HUES6 (cell line): ENCODE results near the gene RBM23.
A peak's percentile ranks its signal among the peaks of the same experiment; 100 is the strongest.

Experiments used
- H3K27ac ChIP-seq: 2 replicates; pipeline ENCODE4 v1.7.0; 2013; ENCODE audit warnings: low read depth, mild to moderate bottlenecking, low read length, inconsistent platforms
- H3K27me3 ChIP-seq: 2 replicates; pipeline ENCODE4 v1.6.1; 2013; ENCODE audit warnings: low read length; ENCODE audit not compliant: control insufficient read depth, insufficient read depth
- H3K36me3 ChIP-seq: 2 replicates; pipeline ENCODE4 v1.6.1; 2013; ENCODE audit warnings: low read length; ENCODE audit not compliant: control insufficient read depth, insufficient read depth
- H3K4me1 ChIP-seq: 2 replicates; pipeline ENCODE4 v1.6.1; 2013; ENCODE audit warnings: low read length; ENCODE audit not compliant: control insufficient read depth, insufficient read depth
- H3K4me3 ChIP-seq: 2 replicates; pipeline ENCODE4 v1.5.1; 2013; ENCODE audit warnings: low read depth, low read length
- H3K9ac ChIP-seq: one replicate; pipeline ENCODE4 v1.6.1; 2013; ENCODE audit warnings: mild to moderate bottlenecking, low read length
- H3K9me3 ChIP-seq: 2 replicates; pipeline ENCODE4 v1.6.1; 2013; ENCODE audit warnings: low read depth, low read length; ENCODE audit not compliant: control insufficient read depth, insufficient read depth

The RBM23 gene

DNA sequence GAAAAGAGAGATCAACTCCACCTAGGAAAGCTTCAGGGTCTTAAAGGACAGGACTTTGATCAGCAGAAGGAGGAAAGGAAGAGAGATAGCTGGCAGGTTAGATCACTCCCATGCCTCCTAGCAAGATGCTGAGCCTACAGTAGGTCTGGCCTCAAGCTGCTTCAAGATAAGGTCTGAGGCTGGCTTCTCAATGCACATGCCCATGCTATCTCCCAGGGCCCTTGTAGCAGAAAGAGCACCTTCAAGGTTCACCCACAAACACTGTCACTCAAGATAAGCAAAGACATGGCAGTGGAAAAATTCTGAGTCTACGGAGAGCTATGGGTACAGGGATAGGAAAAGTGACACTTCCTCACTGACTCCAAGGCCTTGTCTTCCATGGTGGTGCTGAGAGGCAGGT, 21.6 kb downstream of the RBM23 start:
- Histone ChIP-seq H3K4me1 (peaks cover 19% of the 10 kb centered on the region), H3K9ac (no peak overlapping the region), H3K4me3 (no peak overlapping the region), H3K36me3 (peaks cover 17% of the 10 kb centered on the region), H3K9me3 (no peaks in the 10 kb centered on the region), H3K27ac (no peak overlapping the region), H3K27me3 (peaks cover 46% of the 10 kb centered on the region)

DNA sequence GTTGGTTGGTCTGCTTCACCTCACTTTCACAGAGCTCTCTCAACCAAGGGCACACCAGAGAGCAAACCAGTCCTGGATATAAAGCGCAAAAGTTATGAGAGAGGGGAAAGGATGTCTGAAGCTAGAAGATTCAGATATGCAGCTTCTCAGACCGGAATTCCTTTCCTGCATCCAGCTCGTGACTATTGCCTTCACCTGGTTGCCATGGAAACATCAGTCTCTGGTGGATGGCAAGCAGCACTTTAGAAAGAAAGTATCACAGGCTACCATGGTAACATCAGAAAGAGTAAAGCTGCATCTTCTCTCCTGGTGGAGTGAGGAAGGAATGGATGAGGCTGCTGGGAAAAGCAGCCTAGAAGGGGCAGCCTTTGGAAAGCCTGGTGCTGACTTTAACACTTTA, 22.2 kb downstream of the RBM23 start:
- peaks cover 46% of the 10 kb centered on the region for H3K27me3 ChIP-seq
- H3K9me3 ChIP-seq, result no peaks in the 10 kb centered on the region
- H3K9ac ChIP-seq, result no peak overlapping the region
- no peak overlapping the region for H3K27ac ChIP-seq
- H3K4me3 ChIP-seq, result no peak overlapping the region
- H3K36me3 ChIP-seq, result peaks cover 11% of the 10 kb centered on the region
- peaks cover 19% of the 10 kb centered on the region for H3K4me1 ChIP-seq

DNA sequence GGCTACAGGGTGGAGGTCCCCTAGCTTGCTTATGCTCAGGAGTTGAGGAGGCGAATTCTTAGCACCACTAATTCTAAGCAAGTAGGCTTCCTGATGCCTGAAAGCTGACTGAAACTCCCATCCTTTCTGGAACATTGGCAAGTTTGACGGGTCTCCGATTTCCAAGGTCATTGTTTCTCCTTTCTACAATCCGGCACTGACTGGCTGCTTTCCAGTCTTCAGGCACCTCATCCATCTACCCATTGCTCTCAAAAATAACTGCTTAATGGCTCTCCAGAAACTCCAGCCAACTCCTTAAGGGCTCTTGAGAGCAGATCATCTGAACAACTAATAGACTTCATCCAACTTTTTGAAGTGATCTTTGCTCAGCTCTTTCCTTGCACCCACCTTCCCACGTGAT, 22.6 kb downstream of the RBM23 start:
- no peak overlapping the region for H3K4me3 ChIP-seq
- H3K9me3 ChIP-seq, result no peaks in the 10 kb centered on the region
- H3K9ac ChIP-seq, result no peak overlapping the region
- no peak overlapping the region for H3K27ac ChIP-seq
- H3K4me1 ChIP-seq, result peaks cover 19% of the 10 kb centered on the region
- peaks cover 7% of the 10 kb centered on the region for H3K36me3 ChIP-seq
- peaks cover 46% of the 10 kb centered on the region for H3K27me3 ChIP-seq

DNA sequence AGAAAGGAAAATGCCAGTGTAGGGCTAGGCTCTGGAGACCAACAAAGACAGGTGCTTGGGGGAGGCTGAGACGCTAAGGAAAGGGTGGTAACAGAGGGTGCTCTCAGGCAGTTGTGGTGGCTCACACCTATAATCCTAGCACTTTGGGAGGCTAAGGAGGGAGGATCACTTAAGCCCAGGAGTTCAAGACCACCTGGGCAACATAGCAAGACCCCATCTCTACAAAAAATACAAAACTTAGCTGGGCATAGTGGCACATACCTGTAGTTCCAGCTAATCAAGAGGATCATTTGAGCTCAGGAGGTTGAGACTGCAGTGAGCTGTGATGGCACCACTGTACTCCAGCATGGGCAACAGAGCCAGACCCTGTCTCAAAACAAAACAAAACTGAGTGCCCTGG, 23.5 kb downstream of the RBM23 start:
- no peaks in the 10 kb centered on the region; the same call in none of the 2 replicates for H3K36me3 ChIP-seq
- H3K27ac ChIP-seq, result no peak overlapping the region
- H3K4me1 ChIP-seq, result peaks cover 19% of the 10 kb centered on the region
- no peak overlapping the region for H3K4me3 ChIP-seq
- H3K9ac ChIP-seq, result no peak overlapping the region
- H3K27me3 ChIP-seq, result peaks cover 46% of the 10 kb centered on the region
- H3K9me3 ChIP-seq, result no peaks in the 10 kb centered on the region

DNA sequence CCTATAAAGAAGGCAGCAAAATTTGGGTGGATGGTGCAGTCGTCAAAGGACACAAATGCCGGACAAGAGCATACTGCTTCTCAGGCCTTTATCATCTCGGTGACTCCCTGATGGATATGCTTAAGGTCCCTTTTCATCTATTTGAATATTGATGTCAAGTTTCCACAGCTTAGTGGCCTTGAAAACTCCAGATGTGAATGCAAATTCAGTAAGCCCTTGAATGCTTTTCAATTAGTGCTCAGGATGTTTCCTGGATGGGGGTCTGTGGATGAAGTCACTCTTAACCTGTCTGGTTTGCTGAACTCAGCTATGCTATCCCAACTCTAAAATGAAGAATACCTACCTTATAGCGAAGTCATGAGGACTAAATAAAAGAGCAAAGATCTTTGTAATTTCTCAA, 25.2 kb downstream of the RBM23 start:
- no peak overlapping the region for H3K27ac ChIP-seq
- no peak overlapping the region for H3K9ac ChIP-seq
- H3K4me1 ChIP-seq, result peaks cover 5% of the 10 kb centered on the region; the same call in 1 of the 2 replicates
- H3K36me3 ChIP-seq, result no peaks in the 10 kb centered on the region; the same call in 1 of the 2 replicates
- no peaks in the 10 kb centered on the region for H3K9me3 ChIP-seq
- peaks cover 40% of the 10 kb centered on the region for H3K27me3 ChIP-seq
- H3K4me3 ChIP-seq, result no peak overlapping the region

DNA sequence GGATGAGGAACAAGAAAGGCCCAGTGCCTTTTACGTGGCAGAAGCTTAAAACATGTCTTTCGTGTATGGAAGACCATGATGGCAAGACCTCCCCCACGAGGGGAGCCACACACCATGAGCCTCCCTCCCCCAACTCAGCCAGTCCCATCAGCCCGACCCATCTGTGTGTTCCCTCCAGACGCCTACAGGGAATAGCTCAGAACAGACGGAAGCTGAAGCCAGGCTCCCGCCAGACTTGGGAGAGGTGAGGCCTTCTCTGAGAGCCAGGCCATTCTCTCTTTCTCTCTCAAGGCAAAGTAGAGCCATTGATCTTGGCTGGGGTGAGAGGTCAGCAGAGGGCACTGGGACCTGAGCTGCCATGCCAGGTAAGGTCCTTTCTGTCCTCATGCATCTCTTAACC, 26.5 kb downstream of the RBM23 start:
- Histone ChIP-seq H3K36me3 (no peaks in the 10 kb centered on the region), H3K9ac (no peak overlapping the region), H3K4me3 (no peak overlapping the region), H3K27me3 (peaks cover 28% of the 10 kb centered on the region), H3K27ac (no peak overlapping the region), H3K9me3 (no peaks in the 10 kb centered on the region), H3K4me1 (peaks cover 4% of the 10 kb centered on the region; the same call in 1 of the 2 replicates)

DNA sequence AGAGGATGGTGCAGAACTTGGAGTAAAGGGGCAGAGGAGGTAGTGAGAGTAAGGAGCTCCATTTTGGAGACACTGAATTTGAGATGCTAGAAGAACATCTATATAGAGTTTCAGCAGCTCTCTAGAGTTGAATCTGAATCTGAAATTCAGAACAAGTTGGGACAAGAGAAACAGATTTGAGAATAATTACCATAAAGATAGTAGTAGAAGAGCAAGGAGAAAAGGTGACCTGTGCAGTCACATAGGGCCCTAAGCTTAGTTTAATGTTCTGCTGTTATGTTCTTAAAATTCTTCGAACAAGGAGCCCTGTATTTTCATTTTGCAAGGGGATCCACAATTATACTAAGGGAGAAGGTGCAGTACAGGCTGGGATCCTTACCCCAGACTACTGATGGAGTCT, 28.5 kb downstream of the RBM23 start:
- Histone ChIP-seq H3K9ac (no peak overlapping the region), H3K36me3 (no peaks in the 10 kb centered on the region), H3K4me3 (no peak overlapping the region), H3K27ac (no peak overlapping the region), H3K27me3 (peaks cover 17% of the 10 kb centered on the region), H3K9me3 (no peaks in the 10 kb centered on the region), H3K4me1 (peaks cover 12% of the 10 kb centered on the region)

DNA sequence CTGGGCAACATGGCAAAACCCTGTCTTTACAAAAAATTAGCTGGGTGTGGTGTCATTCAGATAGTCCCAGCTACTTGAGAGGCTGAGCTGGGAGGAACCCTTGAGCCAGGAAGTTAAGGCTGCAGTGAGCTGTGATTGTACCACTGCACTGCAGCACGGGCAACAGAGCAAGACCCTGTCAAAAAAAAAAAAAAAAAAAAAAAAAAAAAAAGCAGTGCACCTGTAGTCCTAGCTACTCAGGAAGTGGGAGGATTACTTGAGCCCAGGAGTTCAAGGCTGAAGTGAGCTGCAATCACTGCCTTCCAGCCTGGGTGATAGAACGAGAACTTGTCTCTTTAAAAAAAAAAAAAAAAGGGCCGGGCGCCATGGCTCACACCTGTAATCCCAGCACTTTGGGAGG, 30.3 kb downstream of the RBM23 start:
- H3K9ac ChIP-seq, result no peak overlapping the region
- H3K27ac ChIP-seq, result no peak overlapping the region
- H3K4me1 ChIP-seq, result peaks cover 15% of the 10 kb centered on the region
- H3K4me3 ChIP-seq, result no peak overlapping the region
- H3K36me3 ChIP-seq, result no peaks in the 10 kb centered on the region
- H3K27me3 ChIP-seq, result peaks cover 29% of the 10 kb centered on the region
- H3K9me3 ChIP-seq, result no peaks in the 10 kb centered on the region

DNA sequence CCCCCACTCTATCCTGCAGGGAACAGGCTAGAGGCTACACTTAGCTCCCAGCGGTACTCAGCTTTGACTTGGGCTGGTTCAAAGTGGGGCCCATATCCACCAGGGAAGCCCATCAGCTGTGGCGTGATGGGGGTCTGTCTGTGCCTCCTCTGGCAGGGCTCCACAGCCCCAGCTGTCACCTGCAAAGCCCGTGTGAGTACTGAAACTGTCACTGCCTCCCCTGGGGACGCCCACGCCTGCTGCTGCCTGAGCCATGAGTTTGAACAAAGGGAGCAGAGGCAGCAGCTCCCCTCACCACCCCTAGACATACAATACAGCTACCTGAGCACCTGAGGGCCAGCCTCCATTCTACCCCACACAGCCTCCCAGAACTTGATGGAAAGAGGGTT, 31.0 kb downstream of the RBM23 start:
- no peak overlapping the region for H3K9ac ChIP-seq
- peaks cover 21% of the 10 kb centered on the region for H3K4me1 ChIP-seq
- no peak overlapping the region for H3K27ac ChIP-seq
- peak overlapping the region; percentile 71; the same call in 1 of the 2 replicates for H3K4me3 ChIP-seq
- peaks cover 25% of the 10 kb centered on the region for H3K27me3 ChIP-seq
- H3K36me3 ChIP-seq, result no peaks in the 10 kb centered on the region
- H3K9me3 ChIP-seq, result no peaks in the 10 kb centered on the region

DNA sequence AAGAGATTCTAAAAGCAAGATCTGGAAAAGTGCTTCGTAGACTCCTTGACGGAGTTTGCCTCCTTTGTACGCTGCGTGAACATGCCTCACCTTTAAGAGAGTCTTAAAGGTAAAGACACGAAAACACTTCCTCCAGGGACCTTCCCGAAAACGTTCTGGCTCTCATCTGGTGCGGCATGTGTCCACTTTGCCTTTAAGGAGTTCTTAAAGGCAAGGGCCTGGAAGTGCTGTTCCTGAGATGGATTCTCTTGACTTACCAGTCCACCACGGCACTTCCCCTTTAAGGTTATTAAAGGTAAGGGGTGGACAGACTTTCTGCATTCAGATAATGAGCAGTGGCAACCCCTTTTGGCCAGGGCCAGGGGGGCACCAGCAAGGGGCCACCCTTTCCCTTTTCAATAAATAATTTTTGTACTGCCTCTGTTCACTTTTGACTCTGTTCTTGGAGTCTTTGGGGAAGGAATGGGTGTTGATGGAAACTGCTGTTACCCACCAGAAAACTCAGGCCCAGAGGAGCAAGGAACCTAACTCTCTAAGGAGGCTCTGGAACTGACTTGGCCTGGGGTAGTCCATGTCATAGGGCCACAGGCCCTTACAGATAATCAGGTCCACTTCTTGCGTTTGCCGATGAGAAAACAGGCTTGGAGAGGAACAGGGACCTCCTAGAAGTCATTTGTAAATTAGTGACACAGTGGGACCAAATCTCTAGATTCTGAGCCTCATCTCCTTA, 31.5 kb downstream of the RBM23 start:
- Histone ChIP-seq H3K4me3 (peak overlapping the region; percentile 71), H3K27ac (peak overlapping the region; percentile 76; the same call in 1 of the 2 replicates), H3K27me3 (peaks cover 25% of the 10 kb centered on the region), H3K9me3 (no peaks in the 10 kb centered on the region), H3K36me3 (no peaks in the 10 kb centered on the region), H3K9ac (peak overlapping the region; percentile 71), H3K4me1 (peaks cover 26% of the 10 kb centered on the region)

DNA sequence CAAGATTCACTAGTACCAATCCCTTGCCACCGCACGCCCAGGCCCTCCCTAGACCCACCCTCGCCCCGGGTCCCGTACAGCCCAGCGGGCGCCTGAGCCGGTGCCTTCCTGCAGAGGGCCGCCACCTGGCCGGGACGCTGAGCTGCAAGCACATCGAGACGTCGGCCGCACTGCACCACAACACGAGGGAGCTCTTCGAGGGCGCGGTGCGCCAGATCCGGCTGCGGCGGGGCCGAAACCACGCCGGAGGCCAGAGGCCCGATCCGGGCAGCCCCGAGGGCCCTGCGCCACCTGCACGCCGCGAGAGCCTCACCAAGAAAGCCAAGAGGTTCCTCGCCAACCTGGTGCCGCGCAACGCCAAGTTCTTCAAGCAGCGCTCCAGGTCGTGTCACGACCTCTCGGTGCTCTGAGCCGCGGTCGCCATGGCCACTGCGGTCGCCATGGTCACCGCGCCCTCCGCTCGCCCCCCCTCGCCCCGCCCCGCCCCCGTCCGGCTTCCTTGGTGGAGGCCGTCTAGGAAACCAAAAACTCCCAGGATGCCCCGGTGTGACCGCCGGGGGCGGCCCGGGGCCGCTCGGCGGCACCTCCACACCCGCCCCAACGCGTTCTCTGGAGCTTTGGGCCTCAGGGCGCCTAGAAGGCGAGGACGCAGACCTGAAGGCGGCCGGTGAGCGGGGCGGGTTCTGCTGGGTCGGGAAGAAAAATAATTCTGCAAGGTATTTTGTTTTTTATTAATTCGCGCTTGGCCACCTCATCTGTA, 32.3 kb downstream of the RBM23 start:
- Histone ChIP-seq H3K27me3 (peaks cover 28% of the 10 kb centered on the region), H3K36me3 (no peaks in the 10 kb centered on the region), H3K4me3 (peak overlapping the region; percentile 71), H3K4me1 (peaks cover 29% of the 10 kb centered on the region), H3K27ac (peak overlapping the region; percentile 76; the same call in 1 of the 2 replicates), H3K9me3 (no peaks in the 10 kb centered on the region), H3K9ac (peak overlapping the region; percentile 71)
